NCI-H2081 treated with DMSO at 0.1 percent for 48 hours (cell line): ENCODE data around the gene LYPD6B.

Experiments
- DNase-seq: peaks from one replicate; lab custom pipeline; 2025; lab: John Stamatoyannopoulos, UW

The LYPD6B gene, protein sequence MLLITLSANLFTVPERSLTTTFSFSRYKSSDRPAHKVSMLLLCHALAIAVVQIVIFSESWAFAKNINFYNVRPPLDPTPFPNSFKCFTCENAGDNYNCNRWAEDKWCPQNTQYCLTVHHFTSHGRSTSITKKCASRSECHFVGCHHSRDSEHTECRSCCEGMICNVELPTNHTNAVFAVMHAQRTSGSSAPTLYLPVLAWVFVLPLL

DNA sequence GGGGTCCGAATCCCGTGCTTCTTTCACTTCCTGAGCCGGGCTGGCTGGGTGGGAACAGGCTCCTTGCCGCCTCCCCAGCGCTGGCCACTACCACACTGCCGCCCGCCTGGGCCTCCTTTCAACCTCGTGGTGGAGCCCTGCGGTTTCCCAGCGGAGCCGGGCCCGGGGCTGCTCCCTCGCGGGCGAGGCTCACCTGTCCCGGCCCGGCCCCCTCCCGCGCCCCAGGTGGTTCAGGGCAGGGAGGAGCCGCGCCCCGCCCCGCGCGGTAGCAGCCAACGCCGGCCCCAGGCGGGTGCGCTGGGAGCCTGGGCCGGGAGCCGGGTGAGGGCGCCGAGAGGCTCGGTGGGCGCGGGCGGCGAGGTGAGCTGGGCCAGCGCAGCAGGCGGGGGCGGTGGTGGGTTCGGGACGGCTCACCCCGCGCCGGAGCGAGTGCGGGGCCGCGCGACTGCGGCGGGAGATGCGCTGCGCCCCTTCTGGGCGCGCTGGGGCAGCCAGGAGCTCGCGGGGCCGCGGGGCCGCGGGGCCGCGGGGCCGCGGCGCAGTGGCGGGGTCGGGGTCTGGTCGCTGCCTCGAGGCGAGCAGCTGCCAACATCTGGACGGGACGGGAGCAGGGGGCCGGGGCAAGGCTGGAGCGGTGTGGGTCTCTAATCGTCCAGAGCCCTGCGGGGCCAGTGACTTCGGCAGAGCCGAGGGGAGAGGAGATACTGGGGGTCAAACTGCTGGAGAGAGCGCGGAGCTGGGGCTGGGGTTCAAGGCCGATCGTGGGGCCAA is at the start of gene LYPD6B:
Gene LYPD6B (plus strand): TSS at position 258 of the 771 bp plus-strand sequence. CDS start 92,250 bp downstream, outside the sequence.
- DNase-seq, result no peak

DNA sequence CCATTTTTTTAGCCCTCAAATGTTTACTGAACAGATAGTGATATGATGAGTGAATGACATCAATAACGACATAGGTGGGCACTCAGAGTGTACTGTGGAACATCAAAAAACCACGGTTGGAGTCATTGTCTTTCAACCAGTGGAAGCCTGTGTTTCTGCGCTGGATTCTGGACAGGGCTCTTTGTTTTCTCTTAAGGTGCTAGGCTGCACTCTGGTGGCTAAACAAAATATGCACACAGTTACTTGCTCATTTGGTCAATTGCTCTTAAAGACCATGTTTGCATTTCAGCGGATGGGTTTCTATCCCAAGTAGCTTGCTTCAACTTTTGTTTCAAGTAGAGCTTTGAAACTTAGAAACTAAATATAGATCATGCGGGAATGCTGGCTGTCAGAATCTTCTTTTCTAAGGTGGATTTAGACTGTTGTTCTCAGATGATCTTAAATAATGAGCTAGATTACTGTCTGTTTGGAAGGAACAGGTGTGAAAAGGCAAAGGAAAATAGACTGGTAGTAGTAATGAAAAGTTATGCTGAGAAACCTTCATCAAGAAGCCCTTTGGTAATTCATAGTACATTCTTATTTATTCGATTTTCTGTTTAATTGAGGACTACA is 48.5 kb upstream of the LYPD6B start:
- DNase-seq, result peak; percentile 12

DNA sequence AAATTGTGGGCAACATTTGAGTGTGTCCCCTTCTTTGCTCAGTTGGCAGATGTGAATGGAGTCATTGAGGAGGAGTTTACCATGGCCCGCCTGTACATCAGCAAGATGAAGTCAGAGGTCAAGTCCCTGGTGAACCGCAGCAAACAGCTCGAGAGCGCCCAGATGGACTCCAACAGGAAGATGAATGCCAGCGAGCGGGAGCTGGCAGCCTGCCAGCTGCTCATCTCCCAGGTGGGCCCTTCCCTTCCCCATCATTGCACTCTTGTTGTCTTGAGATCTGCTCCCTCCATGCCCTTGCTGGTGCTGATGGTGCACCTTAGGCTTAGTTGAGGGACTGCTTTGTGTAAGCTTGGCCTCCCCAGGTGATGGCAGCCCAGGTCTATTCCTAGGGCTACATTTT is 47.5 kb upstream of the LYPD6B start:
- no peak for DNase-seq

DNA sequence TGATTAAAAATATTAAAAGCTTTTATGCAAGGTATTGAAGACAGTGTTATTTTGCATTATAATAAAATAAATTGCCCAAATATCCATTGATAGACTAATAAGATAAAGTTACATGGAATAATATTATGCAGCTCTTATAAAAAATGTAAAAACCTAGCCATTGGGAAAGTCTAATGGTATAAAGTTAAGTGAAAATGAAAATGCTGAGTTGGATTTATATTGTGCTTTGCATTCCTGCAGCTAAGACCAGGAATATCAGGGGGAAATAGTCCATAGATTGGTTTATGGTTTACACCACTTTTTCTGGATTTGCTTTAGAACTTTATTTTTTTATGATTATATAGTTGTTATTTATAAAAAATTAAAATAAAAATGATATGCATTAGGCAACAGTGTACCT is 46.1 kb upstream of the LYPD6B start:
- no peak for DNase-seq

DNA sequence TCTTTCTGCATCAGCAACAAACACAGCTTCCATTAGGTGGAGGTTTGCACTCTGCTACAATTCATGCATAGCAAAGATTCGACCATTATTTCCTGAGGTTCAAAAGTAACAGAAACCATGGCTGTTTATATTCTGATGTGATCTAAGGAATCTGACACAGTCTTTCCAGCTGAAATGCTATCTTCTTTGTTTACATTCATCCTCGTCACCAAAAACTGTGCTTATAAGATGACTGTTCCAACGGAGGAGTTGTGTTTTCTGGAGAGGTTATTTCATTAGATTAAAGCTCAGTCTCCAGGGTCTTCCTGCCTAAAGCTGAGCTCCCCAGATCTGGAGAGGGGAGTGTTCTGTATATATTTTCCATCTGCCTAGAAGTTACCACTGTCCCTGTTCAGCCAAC is 45.1 kb upstream of the LYPD6B start:
- no peak for DNase-seq

DNA sequence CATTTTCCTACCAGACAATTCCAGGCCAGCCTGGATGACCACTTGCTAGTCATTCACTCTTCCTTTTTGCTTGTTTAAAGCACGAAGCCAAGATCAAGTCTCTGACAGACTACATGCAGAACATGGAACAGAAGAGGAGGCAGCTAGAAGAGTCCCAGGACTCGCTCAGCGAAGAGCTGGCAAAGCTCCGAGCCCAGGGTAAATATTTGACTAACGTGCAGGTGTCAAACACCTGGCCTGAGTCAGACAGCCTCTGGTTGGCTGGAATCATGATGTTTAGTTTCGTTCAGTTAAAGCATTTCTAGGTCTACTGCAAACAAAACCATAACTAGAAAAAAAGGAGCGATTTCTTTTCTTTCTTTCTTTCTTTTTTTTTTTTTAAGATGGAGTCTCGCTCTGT is 44.2 kb upstream of the LYPD6B start:
- DNase-seq, result peak; percentile 58

DNA sequence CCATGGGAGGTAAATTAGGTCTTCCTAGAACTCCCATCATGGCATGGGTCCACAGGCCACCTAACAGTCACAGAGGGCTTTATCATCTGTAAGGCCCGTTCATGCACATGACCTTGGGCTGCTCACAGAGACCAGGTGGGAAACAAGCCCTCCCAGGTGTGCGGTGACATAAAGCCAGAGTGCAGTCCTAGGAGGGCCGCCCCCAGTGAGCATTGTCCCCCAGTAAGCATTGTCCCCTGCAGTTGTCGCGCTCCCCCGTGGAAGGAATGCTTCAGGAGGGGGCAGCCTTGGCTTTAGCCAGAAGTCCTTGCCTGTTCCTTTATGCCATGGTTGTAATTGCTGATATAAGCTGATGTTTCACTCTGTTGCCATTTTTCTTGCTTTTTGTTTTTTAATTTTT is 41.7 kb upstream of the LYPD6B start:
- DNase-seq, result no peak

DNA sequence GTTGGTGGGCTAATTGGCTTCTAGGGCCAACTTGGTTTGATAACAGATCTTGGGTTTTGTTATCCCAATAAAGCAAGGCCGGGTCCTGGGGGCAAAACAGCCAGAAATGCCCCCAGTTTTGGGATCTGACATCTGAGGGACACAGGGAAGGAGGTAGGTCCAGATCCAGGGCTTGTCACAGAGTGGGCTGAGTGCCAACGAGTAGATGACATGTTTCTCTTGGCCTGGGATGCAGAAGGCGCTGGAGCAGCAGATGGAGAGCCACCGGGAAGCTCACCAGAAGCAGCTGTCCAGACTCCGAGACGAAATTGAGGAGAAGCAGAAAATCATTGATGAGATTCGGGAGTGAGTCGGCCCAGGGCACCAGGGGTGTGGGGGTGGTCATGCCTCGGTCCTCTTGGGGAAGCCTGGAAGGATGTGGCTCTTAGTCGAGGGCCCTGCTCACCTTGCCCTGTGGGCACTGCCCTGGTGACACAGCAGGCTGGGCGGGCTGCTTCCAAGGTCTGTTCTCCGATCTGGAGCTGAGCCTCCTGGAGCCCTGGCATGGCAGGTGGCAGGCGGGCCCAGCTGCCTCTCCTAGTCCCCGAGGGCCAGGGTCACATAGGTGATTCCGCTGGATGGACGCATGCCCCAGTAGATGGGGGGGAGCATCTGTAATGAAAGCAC is 40.2 kb upstream of the LYPD6B start:
- DNase-seq, result no peak

DNA sequence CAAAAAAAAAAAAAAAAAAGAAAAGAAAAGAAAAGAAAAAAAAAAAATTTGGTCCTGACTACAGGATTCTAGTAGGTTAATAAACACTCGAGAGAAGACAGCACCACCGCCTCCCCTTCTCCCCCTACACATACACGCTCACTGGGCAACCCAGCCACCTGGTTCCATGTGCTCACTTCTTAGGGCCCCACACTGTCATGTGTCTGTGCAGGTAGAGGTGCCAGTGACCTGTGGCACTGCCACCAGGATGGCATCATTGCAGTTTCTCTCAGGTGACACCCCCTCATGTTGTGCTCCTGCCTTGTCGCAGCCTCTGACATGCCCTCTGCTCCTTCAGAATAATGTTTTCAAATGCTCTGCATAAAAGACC is 39.7 kb upstream of the LYPD6B start:
- no peak for DNase-seq

DNA sequence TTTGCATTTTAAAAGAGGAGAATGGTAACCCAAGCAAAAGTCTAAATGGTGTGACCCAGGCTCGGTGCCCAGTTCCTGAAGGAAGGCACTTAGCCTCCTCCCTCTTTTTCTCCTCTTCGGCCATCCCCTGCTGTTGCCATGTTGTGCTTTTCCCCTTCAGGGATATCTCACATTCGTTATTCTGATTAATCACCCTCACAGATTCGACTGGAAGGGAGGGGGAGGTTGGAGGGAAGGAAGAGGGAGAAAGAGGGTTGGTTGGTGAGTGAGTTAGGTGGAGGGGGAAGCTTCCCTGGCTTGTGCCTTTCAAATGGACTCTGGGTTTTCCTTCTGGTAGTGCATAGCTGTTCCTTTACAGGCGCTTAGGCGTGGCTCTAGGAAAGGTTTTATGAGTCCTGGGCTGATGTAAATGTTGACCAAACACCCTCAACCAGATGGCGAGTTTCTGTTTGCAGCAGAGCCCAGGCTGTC is 39.0 kb upstream of the LYPD6B start:
- DNase-seq, result no peak

DNA sequence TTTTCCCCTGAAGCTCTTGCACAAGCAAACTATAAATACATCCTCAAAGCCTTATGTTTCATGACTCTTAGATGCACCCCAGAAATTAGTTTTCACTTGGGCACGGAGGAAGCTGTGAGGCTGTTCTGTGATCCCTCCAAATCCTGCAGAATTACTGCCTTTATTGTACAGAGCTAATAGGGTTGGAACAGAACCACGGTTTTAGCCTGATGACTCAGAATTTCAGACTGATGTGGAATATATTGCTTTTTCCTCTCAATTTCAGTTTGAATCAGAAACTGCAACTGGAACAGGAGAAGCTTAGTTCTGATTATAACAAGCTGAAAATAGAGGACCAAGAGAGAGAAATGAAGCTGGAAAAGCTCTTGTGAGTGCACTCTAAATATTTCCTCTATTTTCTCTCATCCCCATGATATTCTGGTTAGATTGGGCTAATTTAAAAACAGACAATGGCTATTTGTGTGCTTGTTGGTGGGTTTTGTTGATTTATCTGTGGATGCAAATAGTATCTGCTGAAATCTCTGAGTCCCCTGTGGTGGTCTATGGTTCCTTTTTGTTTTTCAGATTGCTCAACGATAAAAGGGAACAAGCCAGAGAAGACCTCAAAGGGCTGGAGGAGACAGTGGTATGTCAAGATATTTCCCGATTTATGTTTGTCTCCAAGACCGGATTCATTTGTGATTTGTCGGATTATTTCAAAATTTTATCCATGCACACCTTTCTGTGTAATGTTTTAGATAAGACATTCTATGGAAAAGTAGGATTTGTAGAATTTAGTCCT is 38.2 kb upstream of the LYPD6B start:
- no peak for DNase-seq

DNA sequence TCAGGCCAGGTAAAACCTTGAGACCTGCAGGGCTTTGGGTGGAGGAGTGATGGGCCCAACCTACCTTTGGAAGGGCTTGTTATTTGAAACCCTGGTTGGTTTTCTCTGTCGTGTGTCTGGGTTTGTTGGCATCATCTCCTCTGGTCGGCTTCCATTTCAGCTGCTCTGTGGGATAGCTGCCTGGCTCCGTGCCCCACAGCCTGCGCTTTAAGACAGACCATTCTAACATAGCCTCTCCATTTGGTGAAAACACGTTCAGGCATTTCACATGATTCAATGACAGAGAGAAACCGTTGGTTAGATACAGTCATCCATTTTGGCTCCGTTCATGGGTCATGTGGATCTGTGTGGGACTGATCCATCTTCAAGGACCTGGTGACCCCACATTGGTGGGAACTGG is 37.0 kb upstream of the LYPD6B start:
- DNase-seq, result no peak

DNA sequence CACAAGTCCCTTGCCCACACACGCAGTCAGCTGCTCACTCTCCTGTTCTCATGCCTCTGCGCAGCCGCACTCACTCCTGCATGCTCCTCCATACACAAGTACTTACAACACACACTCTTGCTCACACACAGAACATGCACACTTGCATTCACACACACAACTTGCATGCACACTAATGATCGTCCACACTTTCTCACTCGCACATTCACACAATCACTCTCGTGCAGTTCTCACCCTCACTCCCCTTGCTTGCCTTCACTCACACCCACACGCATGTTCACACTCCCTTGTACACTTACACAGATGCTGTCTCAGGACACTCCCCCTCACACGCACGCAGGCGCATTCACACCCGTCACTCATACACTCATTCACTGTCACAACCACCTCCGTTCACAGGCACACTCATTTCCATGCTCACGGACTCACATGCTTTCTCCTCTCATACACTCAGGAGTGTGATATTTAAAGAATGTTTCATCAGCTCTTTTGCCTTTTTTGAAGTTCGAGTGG is 36.1 kb upstream of the LYPD6B start:
- no peak for DNase-seq

DNA sequence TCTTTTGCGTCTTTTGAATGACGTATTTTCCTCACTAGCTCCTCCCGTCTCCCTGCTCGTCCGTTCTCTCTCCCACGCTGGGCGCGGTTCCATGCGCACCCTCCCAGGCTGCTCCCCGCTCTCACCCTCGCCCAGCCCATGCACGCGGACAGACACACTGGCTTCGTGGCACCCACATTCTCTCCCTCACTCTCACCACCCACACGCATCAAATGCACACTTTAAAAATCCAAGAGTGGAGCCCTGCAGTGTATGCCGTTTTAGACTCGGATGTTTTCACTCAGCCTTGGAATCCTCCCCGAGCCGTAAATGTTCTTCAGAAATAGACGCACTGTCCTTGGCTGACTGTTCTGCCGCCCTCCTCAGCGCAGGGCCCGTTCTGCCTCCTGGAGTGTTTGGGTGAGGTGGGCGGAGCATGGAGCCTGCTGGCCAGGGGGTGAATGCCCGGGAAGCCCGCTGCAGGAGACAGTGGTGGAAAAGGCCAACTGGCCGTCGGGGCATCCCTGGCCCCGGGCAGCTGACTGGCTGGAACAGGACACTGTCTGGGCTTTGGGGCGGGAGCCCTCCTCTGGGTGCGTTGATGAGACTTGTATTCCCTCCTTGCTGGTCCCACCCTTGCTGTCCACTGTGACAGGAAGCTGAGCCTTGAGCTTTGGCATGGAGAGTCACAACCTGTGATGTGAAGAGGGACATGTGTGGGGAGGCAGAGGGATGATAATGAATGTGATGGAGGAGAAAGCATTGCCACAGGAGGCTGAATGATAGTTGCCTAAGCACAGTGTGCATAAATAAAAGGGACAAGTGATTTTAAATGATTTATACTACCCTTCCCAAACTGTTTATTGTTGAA is 35.4 kb upstream of the LYPD6B start:
- DNase-seq, result no peak

DNA sequence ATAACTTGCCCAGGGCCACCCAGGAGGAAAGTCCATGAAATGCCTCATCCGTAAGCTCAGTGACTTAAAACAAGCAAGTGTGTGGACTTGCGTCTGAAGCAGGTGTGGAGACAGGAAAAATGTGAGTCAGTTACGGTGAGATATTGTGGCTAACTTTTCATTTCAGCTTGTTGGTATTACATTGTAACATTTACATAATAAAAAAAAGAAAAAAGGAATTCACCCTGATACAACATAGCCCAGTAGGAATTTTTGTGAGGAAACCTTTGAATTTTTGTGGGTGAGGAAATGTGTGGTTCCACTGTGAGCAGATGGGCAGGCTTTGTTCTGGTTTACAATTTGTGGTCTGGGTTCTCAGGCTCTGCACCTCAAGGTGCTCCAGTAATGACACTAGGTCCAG is 33.7 kb upstream of the LYPD6B start:
- DNase-seq, result no peak

DNA sequence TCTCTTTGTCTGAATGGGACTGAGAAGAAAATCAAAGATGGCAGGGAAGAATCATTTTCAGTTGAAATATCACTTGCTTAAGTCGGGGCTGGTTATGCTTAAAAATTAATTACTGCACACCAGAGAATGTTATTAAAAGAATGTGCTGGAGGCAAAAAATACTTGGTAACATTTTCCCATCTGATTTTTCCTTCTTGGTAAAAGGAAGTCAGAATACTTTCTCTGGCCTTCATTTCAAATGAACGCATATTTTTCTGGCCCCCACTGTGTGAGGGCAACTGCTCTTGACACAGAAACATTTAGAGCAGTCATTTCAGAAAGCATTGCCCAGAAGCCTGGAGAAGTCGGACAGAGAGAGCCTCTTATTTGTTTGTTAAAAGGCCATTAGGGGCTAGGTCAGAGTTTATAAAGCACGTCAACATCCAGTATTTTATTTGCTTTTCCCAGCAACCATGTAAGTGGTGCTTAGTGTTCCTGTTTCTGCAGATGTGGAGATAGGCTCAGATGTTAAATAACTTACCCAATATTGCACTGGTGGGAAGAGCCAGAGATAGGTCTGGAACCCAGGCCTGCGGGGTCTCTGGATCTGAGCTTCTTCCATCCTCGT is 32.9 kb upstream of the LYPD6B start:
- no peak for DNase-seq

DNA sequence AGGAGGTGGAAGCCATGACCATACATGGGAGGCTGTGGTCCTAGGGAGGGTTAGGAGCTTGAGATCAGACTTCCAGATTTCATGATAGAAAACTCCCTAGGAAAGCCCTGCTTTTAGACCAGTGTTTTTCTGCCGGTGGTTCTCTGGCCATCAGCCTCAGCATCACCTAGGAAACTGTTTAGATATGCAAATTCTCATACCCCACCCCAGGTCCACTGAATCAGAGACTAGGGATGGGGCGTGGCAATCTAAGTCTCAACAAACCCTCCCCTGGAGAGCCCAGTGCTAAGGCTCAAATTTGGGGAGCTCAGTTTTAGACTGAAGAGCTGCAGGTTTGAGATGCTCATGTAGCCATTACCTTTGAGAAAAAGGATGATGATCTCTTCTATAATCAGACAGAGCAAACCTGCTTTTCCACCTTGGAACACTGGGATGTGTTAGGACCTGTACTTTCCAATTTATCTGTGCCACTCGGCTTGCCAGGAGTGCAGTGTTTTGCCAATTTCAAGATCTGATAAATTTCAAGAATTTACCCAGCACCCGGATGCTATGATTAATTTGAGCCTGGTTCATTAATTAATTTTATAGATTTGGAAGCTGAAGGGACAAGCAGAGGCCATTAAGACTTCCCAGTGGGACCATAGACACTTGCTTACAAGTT is 31.5 kb upstream of the LYPD6B start:
- no peak for DNase-seq

DNA sequence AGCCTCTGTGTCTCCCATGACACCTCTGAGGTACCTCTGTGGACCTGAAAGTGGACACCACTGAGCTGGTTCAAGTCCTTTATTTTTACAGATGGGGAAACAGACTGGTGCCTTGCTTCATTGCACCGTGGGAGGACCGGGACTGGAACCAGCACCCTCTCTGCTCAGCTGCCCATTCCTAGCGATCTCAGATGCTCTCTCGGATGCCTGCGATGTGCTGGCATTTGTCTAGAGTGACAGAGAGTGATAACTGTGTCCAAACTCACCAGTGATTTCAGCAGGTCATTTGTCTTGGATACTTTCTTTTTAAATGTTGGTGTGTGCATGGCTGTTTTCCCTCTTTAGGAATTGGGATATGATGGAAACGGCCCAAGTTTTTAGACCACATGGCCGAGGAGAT is 30.1 kb upstream of the LYPD6B start:
- DNase-seq, result no peak

DNA sequence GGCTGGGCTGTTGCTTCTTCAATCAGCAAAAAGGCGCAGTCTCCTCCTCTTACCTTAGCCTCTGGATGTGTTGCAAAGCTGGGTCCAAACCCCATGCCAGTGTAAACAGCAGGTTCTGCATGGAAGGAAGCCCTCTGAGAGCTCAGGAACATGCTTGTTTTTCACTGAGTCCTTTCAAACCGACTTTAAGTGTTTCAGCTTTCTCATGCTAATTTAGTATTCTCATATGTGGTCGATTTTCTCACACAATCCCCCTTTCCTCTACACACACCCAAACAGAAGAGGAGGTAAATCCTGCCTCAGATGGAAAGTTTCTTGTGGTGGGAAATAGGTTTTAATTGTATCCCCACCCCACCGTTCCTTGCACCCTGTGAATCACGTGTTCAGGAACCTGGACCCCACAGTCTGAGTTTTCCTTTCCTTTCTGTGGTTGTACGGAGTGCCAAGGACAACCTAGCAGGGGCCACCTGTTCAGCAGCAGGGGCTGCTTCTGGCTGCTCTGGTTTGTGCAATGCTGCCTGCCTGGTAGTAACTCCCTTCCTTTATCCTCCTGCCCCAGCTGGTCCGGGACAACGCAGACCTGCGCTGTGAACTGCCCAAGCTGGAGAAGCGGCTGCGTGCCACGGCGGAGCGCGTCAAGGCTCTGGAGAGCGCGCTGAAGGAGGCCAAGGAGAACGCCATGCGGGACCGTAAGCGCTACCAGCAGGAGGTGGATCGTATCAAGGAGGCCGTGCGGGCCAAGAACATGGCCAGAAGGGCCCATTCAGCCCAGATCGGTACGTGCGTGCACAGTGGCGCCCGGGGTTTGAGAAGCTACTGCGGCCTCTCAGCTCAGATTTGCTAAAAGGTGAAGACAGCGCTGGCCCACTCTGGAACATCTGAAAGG is 28.7 kb upstream of the LYPD6B start:
- DNase-seq, result no peak
